Common myeloid progenitor, CD34-positive (primary cell): ENCODE results near the gene PHF21B.
"Not testable (repeated sequence)": the region's sequence is repeated elsewhere in the genome, so short reads cannot be mapped to it uniquely, and the experiment has no call there.

Experiments used
- CTCF ChIA-PET: fragments of 350-600 bp; sonication (Branson Sonifier 250); formaldehyde crosslinking; loops from one replicate; lab custom pipeline; 2021; ENCODE audit warnings: antibody characterized with exemption; lab: Charles Lee
- POLR2A ChIA-PET: fragments of 350-600 bp; sonication (Branson Sonifier 250); formaldehyde crosslinking; loops from one replicate; lab custom pipeline; 2021; ENCODE audit warnings: antibody characterized with exemption; lab: Charles Lee
- DNase-seq, 3 donors: peaks; one replicate each; pipeline versions ENCODE4 v3.0.0 to v3.0.0-alpha.2; 2013
- H3K27ac ChIP-seq, 2 experiments: 1 replicate in 1 of 2; 2 replicates in 1 of 2; pipeline ENCODE4 v1.7.0; 2013; ENCODE audit warnings: inconsistent platforms in 2 of 2, low read length in 2 of 2, mild to moderate bottlenecking in 2 of 2, low read depth in 1 of 2, moderate library complexity in 1 of 2; ENCODE audit not compliant: severe bottlenecking in 2 of 2, insufficient read depth in 1 of 2, poor library complexity in 1 of 2
- H3K27me3 ChIP-seq, 5 experiments: replicated peaks in 2 of 5; 1 replicate in 3 of 5; 2 replicates in 2 of 5; pipeline versions ENCODE4 v1.6.1 to v1.7.0; 2013; ENCODE audit warnings: low read length in 4 of 5, mild to moderate bottlenecking in 2 of 5, moderate library complexity in 2 of 5, inconsistent platforms in 1 of 5; ENCODE audit not compliant: insufficient read depth in 5 of 5, control insufficient read depth in 4 of 5
- H3K36me3 ChIP-seq, 4 experiments: 1 replicate in 2 of 4; 2 replicates in 2 of 4; pipeline versions ENCODE4 v1.6.1 to v1.7.0; 2013; ENCODE audit warnings: low read length in 3 of 4, control low read depth in 1 of 4, mild to moderate bottlenecking in 1 of 4; ENCODE audit not compliant: control insufficient read depth in 4 of 4, insufficient read depth in 4 of 4
- H3K4me1 ChIP-seq, 4 experiments: 1 replicate in 3 of 4; 2 replicates in 1 of 4; pipeline versions ENCODE4 v1.6.1 to v1.7.1; 2013; ENCODE audit warnings: low read length in 3 of 4, mild to moderate bottlenecking in 3 of 4, control low read depth in 1 of 4, inconsistent platforms in 1 of 4, moderate library complexity in 1 of 4; ENCODE audit not compliant: control insufficient read depth in 4 of 4, insufficient read depth in 4 of 4; ENCODE audit errors: control extremely low read depth in 1 of 4
- H3K4me3 ChIP-seq, 7 experiments: 1 replicate in 4 of 7; 2 replicates in 3 of 7; pipeline versions ENCODE4 v1.5.1 to v1.7.0; 2013; ENCODE audit warnings: mild to moderate bottlenecking in 7 of 7, low read length in 6 of 7, moderate library complexity in 6 of 7, inconsistent platforms in 2 of 7, low read depth in 2 of 7, control low read depth in 1 of 7; ENCODE audit not compliant: insufficient read depth in 4 of 7, control insufficient read depth in 1 of 7; ENCODE audit errors: extremely low read depth in 1 of 7
- H3K9me3 ChIP-seq, 5 experiments: 1 replicate in 4 of 5; 2 replicates in 1 of 5; pipeline versions ENCODE4 v1.6.1 to v1.7.1; 2013; ENCODE audit warnings: low read length in 4 of 5, mild to moderate bottlenecking in 2 of 5, inconsistent platforms in 1 of 5, low read depth in 1 of 5, moderate library complexity in 1 of 5; ENCODE audit not compliant: control insufficient read depth in 4 of 5, insufficient read depth in 2 of 5; ENCODE audit errors: control extremely low read depth in 1 of 5
- WGBS: methylation state at CpG from one replicate; pipeline ENCODE4 v1.1.5; 2013; ENCODE audit not compliant: insufficient coverage; 5-methylcytosine and 5-hydroxymethylcytosine counted together

Gene PHF21B

DNA sequence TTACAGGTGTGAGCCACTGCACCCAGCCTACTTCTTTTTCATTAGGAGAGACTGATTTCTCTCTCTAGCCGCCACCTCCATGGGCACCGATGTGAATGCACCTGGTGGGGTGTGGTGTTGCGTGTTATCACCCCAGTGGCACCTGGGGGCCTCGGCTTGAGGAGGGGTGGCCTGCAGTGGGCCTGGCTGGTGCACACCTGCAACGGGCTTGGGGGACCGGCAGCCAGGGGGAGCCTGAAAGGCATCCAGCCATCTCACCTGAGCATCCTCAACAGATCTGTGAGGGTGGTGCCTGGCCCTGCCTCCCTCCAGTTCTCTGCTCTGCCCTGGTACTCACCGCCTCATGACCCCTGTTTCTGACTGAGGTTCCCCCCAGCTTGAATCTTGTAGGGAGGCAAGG, 148.6 kb downstream of the PHF21B start:
- no peaks in the 10 kb centered on the region for H3K9me3 ChIP-seq
- H3K4me3 ChIP-seq: no peak overlapping the region
- H3K27ac ChIP-seq: no peak overlapping the region
- ChIA-PET POLR2A (no interaction called here), CTCF (no interaction called here)
- H3K27me3 ChIP-seq: no peaks in the 10 kb centered on the region
- no peaks in the 10 kb centered on the region for H3K4me1 ChIP-seq
- WGBS: 100% methylated on average over 2 of the region's 7 CpGs
- no peak for DNase-seq
- no peaks in the 10 kb centered on the region for H3K36me3 ChIP-seq

DNA sequence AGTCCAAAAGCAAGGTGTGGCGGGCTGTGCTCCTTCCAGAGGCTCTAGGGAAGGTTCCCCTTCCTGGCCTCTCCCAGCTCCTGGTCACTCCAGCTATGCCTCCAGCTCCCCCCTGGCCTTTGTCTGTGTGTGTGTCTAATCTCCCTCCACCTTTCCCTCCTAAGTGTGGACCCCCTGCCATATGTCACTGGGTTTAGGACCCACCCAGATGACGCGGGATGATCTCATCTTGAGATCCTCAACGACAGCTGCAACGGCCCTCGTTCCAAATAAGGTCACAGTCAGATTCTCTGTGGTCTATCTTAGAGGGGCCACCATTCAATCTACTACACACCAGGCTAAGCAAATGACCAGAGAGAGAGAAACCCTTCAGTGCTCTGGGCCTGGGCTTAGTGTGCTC, 149.5 kb downstream of the PHF21B start:
- Histone ChIP-seq H3K9me3 (no peaks in the 10 kb centered on the region), H3K27ac (no peak overlapping the region), H3K27me3 (no peaks in the 10 kb centered on the region), H3K36me3 (no peaks in the 10 kb centered on the region), H3K4me3 (no peak overlapping the region), H3K4me1 (no peaks in the 10 kb centered on the region)
- CTCF ChIA-PET: no interaction called here
- DNase-seq: no peak
- WGBS: 79% methylated on average over 4 of the region's 6 CpGs
- POLR2A ChIA-PET: no interaction called here

DNA sequence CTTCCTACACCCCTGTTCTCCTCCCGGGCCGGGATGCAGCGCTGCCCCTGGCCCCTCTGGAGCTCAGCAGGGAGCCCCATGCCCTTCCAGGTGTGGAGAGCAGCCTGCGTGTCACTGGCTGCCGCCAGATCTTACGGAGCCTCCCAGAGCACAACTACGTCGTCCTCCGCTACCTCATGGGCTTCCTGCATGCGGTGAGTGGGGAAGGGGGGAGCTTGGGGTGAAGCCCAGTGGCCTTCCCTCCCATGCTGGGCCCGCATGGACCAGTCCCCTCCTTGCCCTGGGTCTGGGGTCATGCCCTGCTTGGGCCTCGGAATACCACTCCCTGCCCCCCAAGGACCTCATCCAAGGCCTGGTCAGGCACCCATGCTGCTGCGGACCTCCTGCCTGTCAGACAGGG, 150.2 kb downstream of the PHF21B start:
- H3K27ac ChIP-seq: no peak overlapping the region
- H3K4me3 ChIP-seq: no peak overlapping the region
- no peaks in the 10 kb centered on the region for H3K4me1 ChIP-seq
- WGBS: 98% methylated on average over 13 of the region's 13 CpGs
- no peaks in the 10 kb centered on the region for H3K9me3 ChIP-seq
- ChIA-PET CTCF (no interaction called here), POLR2A (no interaction called here)
- H3K27me3 ChIP-seq: no peaks in the 10 kb centered on the region
- no peaks in the 10 kb centered on the region for H3K36me3 ChIP-seq
- DNase-seq: no peak

DNA sequence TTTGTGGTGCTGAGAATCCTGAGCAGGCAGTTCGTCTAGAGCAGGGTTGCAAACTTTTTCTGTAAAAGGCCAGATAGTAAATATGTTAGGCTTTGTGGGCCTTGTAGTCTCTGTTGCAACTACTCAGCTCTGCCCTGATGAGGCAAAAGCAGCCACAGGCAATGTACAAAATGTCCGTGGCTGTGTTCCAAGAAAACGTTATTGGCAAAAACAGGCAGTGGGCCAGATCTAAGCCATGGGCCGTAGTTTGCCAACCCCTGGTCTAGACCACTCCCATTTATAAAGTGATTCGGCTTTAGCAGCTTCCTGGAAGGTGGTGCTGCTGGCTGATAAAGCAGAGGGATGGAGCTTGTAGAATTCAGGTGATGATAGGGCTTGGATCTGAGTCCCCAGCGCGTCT, 151.0 kb downstream of the PHF21B start:
- H3K27me3 ChIP-seq, DNase-seq, H3K4me3 ChIP-seq, H3K4me1 ChIP-seq, H3K27ac ChIP-seq, POLR2A ChIA-PET, CTCF ChIA-PET, H3K36me3 ChIP-seq, H3K9me3 ChIP-seq: not testable (repeated sequence)
- 88% methylated on average over 3 of the region's 7 CpGs for WGBS

DNA sequence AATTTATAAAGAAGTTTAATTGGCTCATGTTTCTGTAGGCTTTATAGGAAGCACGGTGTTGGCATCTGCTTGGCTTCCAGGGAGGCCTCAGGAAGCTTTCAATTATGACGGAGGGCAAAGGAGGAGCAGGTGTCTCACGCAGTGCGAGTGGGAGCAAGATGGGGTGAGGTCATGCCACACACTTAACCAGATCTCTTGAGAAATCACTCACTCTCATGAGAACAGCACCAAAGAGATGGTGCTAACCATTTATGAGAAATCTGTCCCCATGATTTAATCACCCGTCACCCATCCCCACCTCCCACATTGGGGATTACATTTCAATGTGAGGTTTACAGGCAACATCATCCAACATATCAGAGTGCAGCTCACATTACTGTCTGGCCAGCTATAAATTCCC, 153.9 kb downstream of the PHF21B start:
- ChIA-PET CTCF (no interaction called here), POLR2A (no interaction called here)
- 100% methylated on average over 3 of the region's 5 CpGs for WGBS
- H3K27me3 ChIP-seq: no peaks in the 10 kb centered on the region
- no peak for DNase-seq
- H3K4me1 ChIP-seq: no peaks in the 10 kb centered on the region
- no peak overlapping the region for H3K27ac ChIP-seq
- no peak overlapping the region for H3K4me3 ChIP-seq
- no peaks in the 10 kb centered on the region for H3K36me3 ChIP-seq
- H3K9me3 ChIP-seq: no peaks in the 10 kb centered on the region

DNA sequence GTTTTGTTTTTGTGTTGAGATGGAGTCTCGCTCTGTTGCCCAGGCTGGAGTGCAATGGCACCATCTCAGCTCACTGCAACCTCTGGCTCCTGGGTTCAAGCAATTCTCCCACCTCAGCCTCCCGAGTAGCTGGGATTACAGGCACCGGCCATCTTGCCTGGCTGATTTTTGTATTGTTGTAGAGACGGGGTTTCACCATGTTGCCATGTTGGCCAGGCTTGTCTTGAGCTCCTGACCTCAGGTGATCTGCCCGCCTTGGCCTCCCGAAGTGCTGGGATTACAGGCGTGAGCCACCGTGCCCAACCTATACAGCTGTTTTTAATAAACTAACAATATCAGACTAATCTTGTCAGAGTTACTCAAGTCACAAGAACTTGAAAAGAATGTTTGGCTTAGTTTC, 155.2 kb downstream of the PHF21B start:
- WGBS: 100% methylated on average over 4 of the region's 8 CpGs
- DNase-seq, CTCF ChIA-PET, H3K9me3 ChIP-seq, H3K27ac ChIP-seq, H3K27me3 ChIP-seq, H3K4me1 ChIP-seq, H3K4me3 ChIP-seq, H3K36me3 ChIP-seq: not testable (repeated sequence)
- POLR2A ChIA-PET: interaction anchor here (0.6 kb wide), 1 partner anchor 249 kb away, joined by 5 read pairs; no protein-coding TSS in a partner anchor

DNA sequence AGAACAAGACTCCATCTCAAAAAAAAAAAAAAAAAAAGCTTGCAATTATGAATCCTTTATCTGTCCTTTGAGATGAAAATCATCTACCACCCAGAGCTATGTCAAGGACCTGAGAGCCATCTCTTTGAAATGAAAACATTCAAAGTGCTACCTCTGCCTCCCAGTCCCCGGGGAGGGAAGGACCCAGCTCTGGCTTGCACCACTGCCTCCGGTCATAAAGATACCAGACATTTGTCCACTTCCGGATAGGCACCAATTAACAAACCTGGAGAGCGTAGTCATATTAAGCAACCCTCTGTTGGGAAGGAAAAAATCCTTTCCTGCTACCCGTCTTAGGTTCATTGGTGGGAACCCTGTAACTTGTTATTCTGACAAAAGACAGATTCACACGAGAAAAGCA, 158.9 kb downstream of the PHF21B start:
- WGBS: 98% methylated on average over 5 of the region's 6 CpGs
- CTCF ChIA-PET: no interaction called here

More for the DNA sequence above, 158.9 kb downstream of the PHF21B start:
- H3K4me1 ChIP-seq: no peaks in the 10 kb centered on the region
- H3K36me3 ChIP-seq: no peaks in the 10 kb centered on the region
- no peak overlapping the region for H3K27ac ChIP-seq
- peaks cover 0 to under 1% (median 0%) of the 10 kb centered on the region in 5 experiments for H3K27me3 ChIP-seq
- DNase-seq: no peak
- H3K9me3 ChIP-seq: no peaks in the 10 kb centered on the region
- H3K4me3 ChIP-seq: no peak overlapping the region
- POLR2A ChIA-PET: no interaction called here
